ENCODE data around the gene THADA. TPM values are rescaled to one million over a fixed set of nuclear protein-coding genes. Genes with fewer than 3 reads are reported as not detected.
A peak's percentile ranks its signal among the peaks of the same experiment; 100 is the strongest.
"Not testable (repeated sequence)": the region's sequence is repeated elsewhere in the genome, so short reads cannot be mapped to it uniquely, and the experiment has no call there.

THADA gene
- total RNA-seq, 4 donors from 2014 or later = 32.5 to 41.6 (median 39.0) TPM

DNA sequence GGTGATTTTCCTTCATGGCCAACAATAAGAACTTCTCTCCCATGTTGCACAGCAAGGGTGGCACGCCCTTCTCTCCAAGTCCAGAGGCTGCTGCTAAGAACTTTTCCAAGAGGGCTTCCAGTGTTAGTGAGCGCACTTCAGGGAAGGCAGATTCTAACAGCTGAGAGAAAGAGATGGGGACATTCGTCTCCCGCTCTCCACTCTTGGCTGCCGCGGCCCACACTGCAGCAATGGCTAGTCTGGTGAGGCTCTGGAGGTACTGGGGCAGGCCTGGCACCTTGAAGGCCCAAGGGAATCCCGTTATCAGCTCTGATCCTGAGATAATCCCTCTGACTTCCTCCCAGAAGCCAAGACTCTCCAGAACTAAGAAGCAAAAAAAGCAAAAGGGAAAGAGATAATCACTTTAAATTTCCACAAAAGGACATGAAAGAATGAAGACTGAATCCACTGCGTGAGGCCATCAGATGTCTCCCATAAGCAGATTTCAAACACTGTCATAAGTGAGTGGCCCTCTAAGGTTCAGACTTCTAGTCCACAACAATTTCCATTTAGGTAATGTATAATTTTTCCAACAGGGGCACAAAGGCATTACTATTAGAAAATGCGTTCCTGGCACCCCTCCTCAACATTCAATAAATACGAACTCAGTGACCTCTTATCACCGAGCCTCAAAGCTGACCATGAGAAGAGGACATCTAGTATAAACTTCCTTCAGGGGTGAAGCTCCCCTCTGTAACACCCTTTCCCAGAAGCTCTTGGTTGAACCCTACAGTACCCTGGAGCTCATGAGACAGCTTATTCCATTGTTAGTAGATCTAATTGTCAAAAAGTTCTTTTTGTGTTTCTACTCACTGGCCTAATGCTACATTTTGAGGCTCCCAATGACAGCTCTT is 302.7 kb downstream of the THADA start:
- TF ChIP-seq, protein P1, sequence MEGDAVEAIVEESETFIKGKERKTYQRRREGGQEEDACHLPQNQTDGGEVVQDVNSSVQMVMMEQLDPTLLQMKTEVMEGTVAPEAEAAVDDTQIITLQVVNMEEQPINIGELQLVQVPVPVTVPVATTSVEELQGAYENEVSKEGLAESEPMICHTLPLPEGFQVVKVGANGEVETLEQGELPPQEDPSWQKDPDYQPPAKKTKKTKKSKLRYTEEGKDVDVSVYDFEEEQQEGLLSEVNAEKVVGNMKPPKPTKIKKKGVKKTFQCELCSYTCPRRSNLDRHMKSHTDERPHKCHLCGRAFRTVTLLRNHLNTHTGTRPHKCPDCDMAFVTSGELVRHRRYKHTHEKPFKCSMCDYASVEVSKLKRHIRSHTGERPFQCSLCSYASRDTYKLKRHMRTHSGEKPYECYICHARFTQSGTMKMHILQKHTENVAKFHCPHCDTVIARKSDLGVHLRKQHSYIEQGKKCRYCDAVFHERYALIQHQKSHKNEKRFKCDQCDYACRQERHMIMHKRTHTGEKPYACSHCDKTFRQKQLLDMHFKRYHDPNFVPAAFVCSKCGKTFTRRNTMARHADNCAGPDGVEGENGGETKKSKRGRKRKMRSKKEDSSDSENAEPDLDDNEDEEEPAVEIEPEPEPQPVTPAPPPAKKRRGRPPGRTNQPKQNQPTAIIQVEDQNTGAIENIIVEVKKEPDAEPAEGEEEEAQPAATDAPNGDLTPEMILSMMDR (IDR thresholded peaks at IDR 0.05) = no peak
- no peak for DNase-seq (ENCODE audit: low spot score)
- ATAC-seq (ENCODE audit: low FRiP score) = no peak

DNA sequence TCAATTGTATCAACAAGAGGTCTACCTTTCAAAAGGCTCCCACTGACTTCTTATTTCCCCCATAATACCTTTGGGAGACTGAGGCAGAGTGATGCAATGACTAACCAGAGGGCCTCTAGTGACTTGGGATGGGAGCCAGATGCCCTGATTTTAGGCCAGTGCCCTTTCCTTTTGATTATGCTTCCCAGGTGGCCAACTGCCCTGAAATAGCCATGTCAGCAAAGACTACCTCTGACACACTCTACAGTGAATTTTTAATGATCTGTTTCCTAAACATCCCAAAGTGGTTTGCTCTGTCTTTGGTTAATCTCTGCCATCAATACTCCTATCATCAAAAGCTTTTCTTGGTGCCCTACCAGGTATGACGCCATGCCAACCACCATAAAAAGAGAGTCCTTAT is 303.5 kb downstream of the THADA start:
- ATAC-seq (ENCODE audit: low FRiP score) (no peak), DNase-seq (ENCODE audit: low spot score) (no peak)
- TF ChIP-seq, protein P1 (IDR thresholded peaks at IDR 0.05) = no peak

DNA sequence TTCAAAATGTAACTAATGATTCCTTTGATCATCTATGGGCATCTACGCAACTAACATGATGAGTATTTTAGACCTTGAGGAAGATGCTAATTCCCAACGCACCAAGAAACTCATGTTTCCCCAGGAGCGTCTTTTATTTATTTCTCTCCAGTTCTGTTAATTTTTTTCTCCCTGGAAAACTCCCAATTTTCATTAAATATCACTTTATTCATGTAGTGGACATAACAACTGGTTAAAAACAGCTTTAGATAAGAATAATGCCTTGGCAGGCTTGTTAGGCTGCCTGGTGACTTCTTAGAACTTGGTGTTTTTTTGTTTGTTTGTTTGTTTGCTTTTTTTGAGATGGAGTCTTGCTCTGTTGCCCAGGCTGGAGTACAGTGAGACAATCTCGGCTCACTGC is 306.5 kb downstream of the THADA start:
- DNase-seq (ENCODE audit: low spot score) (no peak), ATAC-seq (ENCODE audit: low FRiP score) (no peak)
- TF ChIP-seq, protein P1 (IDR thresholded peaks at IDR 0.05) = no peak

DNA sequence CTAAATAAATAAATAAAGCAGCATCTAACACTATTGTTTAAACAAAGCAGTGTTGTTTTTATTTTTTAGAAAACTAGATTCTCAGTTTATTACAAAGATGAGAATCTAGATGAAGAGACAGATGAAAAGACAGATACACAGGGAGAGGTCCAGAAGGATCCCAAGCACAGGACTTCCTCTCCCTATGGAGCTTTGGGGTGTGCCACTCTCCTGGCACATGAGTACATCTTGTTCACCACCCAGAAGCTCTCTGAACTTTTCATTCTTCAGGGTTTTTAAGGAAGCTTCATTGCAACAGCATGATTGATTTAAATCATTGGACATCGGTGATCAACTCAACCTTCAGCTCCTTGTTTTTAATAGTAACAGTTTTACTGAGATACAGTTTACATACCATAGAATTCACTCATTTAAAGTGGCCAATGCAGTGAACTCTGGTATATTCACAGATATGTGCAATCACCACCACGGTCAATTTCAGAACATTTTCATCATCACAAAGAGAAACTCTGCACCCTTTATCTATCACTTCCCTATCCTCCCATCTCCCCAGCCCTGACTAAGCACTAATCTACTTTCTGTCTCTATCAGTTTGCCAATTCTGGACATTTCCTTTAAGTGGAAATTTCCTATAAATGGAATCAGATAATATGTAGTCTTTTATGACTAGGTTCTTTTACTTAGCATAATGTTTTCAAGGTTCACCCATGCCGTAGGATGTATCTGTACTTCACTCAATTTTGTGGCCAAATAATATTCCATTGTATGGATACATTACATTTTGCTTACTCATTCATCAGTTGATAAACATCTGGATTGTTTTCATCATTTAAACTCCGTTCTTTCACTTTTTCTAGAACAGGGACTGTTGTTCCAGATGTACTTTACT is 307.2 kb downstream of the THADA start:
- ATAC-seq (ENCODE audit: low FRiP score) = peak; percentile 75
- TF ChIP-seq, protein P1 (IDR thresholded peaks at IDR 0.05) = no peak

DNA sequence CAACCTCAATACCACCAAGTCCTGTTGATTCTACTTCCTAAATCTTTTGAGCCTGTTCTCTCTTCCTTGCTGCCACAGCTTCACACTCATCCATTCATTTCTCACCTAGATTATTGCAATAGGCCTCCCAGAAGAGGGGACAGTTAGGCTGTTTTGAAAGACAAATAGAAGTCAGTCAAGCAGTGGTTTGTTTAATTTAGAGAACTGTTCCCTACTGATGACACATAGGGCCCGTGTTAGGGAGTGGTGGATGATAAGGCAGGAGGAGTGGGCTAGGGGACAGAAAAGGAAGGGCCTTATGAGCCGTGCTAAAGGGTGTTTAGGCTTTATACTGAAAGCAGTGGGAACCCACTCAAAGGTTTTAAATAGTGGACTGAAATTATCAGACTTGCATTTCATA is 309.9 kb downstream of the THADA start:
- no peak for ATAC-seq (ENCODE audit: low FRiP score)
- TF ChIP-seq, protein P1 (IDR thresholded peaks at IDR 0.05) = no peak
- DNase-seq (ENCODE audit: low spot score) = no peak

More for the DNA sequence above, 307.2 kb downstream of the THADA start:
- DNase-seq (ENCODE audit: low spot score) = no peak

DNA sequence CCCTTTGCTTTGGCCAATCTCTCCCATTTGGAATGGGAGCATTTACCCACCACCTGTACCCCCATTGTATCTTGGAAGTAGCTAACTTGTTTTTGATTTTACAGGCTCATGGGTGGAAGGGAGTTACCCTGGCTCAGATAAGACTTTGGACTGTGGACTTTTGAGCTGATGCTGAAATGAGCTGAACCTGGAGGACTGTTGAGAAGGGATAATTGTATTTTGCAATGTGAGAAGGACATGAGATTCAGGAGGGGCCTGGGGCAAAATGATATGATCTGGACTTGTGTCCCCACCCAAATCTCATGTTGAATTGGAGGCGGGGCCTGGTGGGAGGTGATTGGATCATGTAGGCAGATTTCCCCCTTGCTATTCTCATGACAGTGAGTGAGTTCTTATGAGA is 310.9 kb downstream of the THADA start:
- TF ChIP-seq, protein P1 (IDR thresholded peaks at IDR 0.05) = no peak
- DNase-seq (ENCODE audit: low spot score) (no peak), ATAC-seq (ENCODE audit: low FRiP score) (no peak)

DNA sequence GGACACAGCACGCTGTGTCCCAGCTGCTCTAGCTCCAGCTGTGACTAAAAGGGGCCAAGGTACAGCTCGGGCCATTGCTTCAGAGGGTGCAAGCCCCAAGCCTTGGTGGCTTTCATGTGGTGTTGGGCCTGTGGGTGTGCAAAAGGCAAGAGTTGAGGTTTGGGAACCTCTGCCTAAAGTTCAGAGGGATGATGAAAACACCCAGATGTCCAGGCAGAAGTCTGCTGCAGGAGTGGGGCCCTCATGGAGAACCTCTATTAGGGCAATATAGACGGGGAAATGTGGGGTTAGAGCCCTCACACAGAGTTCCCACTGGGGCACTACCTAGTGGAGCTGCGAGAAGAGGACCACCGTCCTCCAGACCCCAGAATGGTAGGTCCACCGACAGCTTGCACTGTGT is 311.5 kb downstream of the THADA start:
- not testable (repeated sequence) for ATAC-seq (ENCODE audit: low FRiP score); DNase-seq (ENCODE audit: low spot score)

Measured in omental fat pad (tissue), 4 donors.